Spinal cord (tissue), 10 donors: Measurements from ENCODE around the gene FAM168B. TPM values are rescaled to one million over a fixed set of nuclear protein-coding genes. Genes with fewer than 3 reads are reported as not detected.

Source experiments
- DNase-seq, 6 donors: peaks; one replicate each; pipeline versions ENCODE4 v3.0.0 to v3.0.0-alpha.2; 2013 to 2015; ENCODE audit warnings: low spot score in 6 of 6, low read depth in 4 of 6
- H3K27ac ChIP-seq: one replicate; pipeline ENCODE4 v1.5.1; 2013; ENCODE audit warnings: low read depth, low read length, control low read depth
- H3K27me3 ChIP-seq: one replicate; pipeline ENCODE4 v1.6.1; 2013; ENCODE audit warnings: low read length; ENCODE audit not compliant: control insufficient read depth, insufficient read depth
- H3K36me3 ChIP-seq: one replicate; pipeline ENCODE4 v1.6.1; 2013; ENCODE audit warnings: low read length; ENCODE audit not compliant: control insufficient read depth, insufficient read depth
- H3K4me1 ChIP-seq: one replicate; pipeline ENCODE4 v1.6.1; 2013; ENCODE audit warnings: low read length; ENCODE audit not compliant: control insufficient read depth, insufficient read depth
- H3K4me3 ChIP-seq: one replicate; pipeline ENCODE4 v1.5.1; 2013; ENCODE audit warnings: low read depth, low read length, control low read depth
- H3K9me3 ChIP-seq: one replicate; pipeline ENCODE4 v1.6.1; 2013; ENCODE audit warnings: low read length; ENCODE audit not compliant: control insufficient read depth, insufficient read depth
- WGBS: methylation state at CpG from one replicate; pipeline ENCODE4 v1.1.5; 2013; ENCODE audit warnings: missing lambda C conversion rate; ENCODE audit not compliant: insufficient coverage; 5-methylcytosine and 5-hydroxymethylcytosine counted together
- polyA plus RNA-seq, 2 donors: library from polyadenylated mRNA; unstranded; fragments of 120-200 nt; gene quantifications; one replicate each; pipeline ENCODE4 v1.2.1, GENCODE V29; 2013; ENCODE audit not compliant: insufficient read length in 2 of 2
- total RNA-seq, 2 donors: library from RNA; depleted of rRNA in 1 of 2; stranded (reverse); fragments of 120-200 nt in 1 of 2; fragments of >200 nt in 1 of 2; gene quantifications; one replicate each; pipeline versions ENCODE4 v1.2.3 to v1.2.4, GENCODE V29; 2013 to 2014
- donor health status: healthy.

Gene FAM168B
- total and polyA plus RNA-seq, 4 donors, result 76.0 to 172 (median 133) TPM

- Histone ChIP-seq H3K27me3 (no peaks in the 10 kb centered on the region), H3K9me3 (no peaks in the 10 kb centered on the region), H3K4me3 (no peak overlapping the region), H3K36me3 (peaks cover 69% of the 10 kb centered on the region), H3K27ac (no peak overlapping the region), H3K4me1 (peaks cover 80% of the 10 kb centered on the region)
- DNase-seq, result no peak
- 83% methylated on average over 10 of the region's 11 CpGs for WGBS
Measured at GRCh38 chr2:131036696-131037397, 56.4 kb downstream of the FAM168B start.

- no peak for DNase-seq
- H3K27me3 ChIP-seq, result no peaks in the 10 kb centered on the region
- 42% methylated on average over 4 of the region's 6 CpGs for WGBS
- H3K4me1 ChIP-seq, result peaks cover 76% of the 10 kb centered on the region
- no peak overlapping the region for H3K27ac ChIP-seq
- no peaks in the 10 kb centered on the region for H3K9me3 ChIP-seq
- H3K4me3 ChIP-seq, result no peak overlapping the region
- peaks cover 69% of the 10 kb centered on the region for H3K36me3 ChIP-seq
Measured at GRCh38 chr2:131036269-131036668, 57.0 kb downstream of the FAM168B start.

DNA sequence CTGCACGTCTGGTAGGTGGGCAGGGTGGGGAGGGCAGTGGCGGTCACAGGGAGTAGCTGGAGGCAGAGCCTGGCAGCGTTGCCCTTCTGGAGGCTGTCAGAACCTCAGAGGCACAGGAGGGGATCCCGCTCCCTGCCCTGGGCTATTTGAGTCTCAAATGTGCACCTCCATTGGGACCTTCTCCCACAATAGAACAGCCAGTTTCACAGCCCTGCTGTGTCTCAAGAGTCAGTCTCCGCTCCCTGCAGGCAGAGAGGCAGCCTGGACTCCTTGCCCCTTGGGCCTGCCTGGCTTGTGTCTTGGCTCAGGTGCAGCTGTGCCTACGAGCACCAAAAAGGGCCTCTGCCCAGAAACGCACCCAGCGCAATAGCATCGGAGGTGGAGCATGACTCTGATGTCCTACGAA is 57.4 kb downstream of the FAM168B start:
- 62% methylated on average over 9 of the region's 10 CpGs for WGBS
- Histone ChIP-seq H3K4me3 (peak overlapping the region; percentile 26), H3K9me3 (no peaks in the 10 kb centered on the region), H3K36me3 (peaks cover 66% of the 10 kb centered on the region), H3K4me1 (peaks cover 72% of the 10 kb centered on the region), H3K27ac (no peak overlapping the region), H3K27me3 (no peaks in the 10 kb centered on the region)
- DNase-seq, result no peak

DNA sequence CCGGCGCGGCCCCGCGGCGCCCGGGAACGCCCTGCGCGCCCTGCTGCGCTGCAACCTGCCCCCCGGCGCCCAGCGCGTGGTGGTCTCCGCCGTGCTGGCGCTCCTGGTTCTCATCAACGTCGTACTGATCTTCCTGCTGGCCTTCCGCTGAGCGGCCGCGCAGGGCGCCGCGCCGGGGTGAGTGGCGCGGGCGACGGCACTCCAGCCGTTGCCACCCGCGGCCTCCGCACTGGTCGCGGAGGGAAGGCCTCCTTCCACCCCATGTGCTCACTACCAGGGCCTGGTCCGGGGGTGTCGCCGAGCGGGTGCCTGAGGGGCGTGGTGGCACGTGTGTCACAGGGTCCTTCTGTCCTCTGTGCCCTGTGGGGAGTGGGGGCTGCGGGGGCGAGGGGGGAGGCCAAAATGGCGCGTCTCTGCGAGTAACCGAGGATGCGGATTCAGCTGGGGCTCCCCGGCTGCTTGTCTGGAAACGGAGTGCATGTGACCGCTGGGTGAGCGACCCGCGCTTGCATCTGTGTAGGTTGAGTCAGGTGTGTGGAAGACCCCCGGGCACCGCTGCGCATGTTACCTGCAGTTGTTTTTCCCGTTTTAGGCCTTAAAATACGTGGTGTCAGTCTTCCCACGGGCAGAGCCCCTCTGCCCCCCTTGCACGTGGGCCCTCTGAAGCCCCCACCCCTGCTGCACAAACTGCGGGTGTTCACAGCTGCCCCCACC is 58.0 kb downstream of the FAM168B start:
- Histone ChIP-seq H3K4me3 (peak overlapping the region; percentile 26), H3K9me3 (no peaks in the 10 kb centered on the region), H3K27me3 (no peaks in the 10 kb centered on the region), H3K36me3 (peaks cover 66% of the 10 kb centered on the region), H3K4me1 (peaks cover 70% of the 10 kb centered on the region), H3K27ac (no peak overlapping the region)
- DNase-seq, result peak in 2 of 6 donors; percentile 45 to 60
- 10% methylated on average over 63 of the region's 65 CpGs for WGBS

- H3K27ac ChIP-seq, result peak overlapping the region; percentile 7
- H3K9me3 ChIP-seq, result no peaks in the 10 kb centered on the region
- H3K4me3 ChIP-seq, result peak overlapping the region; percentile 34
- H3K36me3 ChIP-seq, result peaks cover 61% of the 10 kb centered on the region
- peak in 2 of 6 donors; percentile 85 to 88 for DNase-seq
- 3% methylated on average over 61 of the region's 61 CpGs for WGBS
- peaks cover 62% of the 10 kb centered on the region for H3K4me1 ChIP-seq
- no peaks in the 10 kb centered on the region for H3K27me3 ChIP-seq
Measured at GRCh38 chr2:131034122-131035051, 58.9 kb downstream of the FAM168B start.

DNA sequence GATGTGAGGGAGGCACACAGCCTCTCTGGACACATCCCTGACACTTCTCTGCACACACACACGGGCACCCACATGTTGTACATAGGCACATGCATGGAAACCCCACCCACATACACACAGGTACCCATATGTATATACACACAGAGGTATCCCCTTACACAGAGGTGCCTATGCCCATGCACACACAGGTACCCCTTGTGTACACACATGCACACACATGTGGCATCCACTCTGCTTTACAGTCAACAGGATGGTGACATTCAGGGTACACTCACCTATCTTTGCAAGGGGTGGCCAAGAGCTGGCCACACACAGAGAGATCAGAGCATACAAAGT is 59.5 kb downstream of the FAM168B start:
- no peak for DNase-seq
- Histone ChIP-seq H3K36me3 (peaks cover 54% of the 10 kb centered on the region), H3K4me3 (no peak overlapping the region), H3K4me1 (peaks cover 56% of the 10 kb centered on the region), H3K9me3 (no peaks in the 10 kb centered on the region), H3K27me3 (no peaks in the 10 kb centered on the region), H3K27ac (no peak overlapping the region)
- 90% methylated on average over 1 of the region's 1 CpG for WGBS

DNA sequence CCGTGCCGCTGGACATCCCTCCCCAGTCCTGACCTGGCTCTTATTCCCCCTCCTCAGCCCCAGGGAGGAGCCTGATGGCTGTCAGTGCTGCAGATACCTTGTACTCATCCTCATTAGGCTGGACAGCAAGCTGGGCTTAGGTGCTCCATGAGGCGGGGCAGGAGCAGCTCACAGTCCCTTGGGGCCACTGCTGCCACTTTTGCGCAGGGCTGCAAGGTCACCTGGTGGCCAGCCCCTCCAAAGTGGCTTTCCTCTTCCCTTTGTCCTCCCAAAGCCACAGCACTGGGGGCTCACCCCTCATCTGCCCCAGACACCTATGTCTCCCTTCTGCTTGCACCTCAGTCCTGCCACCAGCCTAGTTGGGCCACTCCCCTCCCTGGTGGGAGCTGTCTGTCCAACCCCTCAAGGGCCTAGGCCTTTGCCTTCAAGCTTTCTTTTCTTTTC is 60.8 kb downstream of the FAM168B start:
- H3K27ac ChIP-seq, result no peak overlapping the region
- H3K9me3 ChIP-seq, result no peaks in the 10 kb centered on the region
- H3K4me1 ChIP-seq, result peaks cover 43% of the 10 kb centered on the region
- H3K36me3 ChIP-seq, result peaks cover 54% of the 10 kb centered on the region
- 83% methylated on average over 4 of the region's 4 CpGs for WGBS
- H3K27me3 ChIP-seq, result no peaks in the 10 kb centered on the region
- H3K4me3 ChIP-seq, result no peak overlapping the region
- no peak for DNase-seq

DNA sequence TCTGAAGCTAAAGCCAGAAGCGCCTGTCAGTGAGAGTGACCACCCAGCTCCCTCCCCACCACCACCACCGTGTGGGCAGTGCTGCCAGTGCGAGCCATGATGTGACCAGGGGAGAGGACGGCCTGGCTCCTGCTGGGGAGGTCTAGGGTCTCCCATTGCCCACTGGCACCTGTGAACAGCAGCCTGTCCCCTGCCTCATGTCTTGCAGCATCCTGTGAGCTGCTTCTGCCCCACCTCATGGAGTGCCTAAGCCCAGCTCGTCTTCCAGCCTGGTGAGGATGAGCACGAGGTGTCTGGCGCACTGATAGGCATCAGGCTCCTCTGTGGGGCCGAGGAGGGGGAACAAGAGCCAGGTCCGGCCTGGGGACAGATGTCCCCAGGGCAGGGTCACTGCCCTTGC is 61.4 kb downstream of the FAM168B start:
- Histone ChIP-seq H3K27me3 (no peaks in the 10 kb centered on the region), H3K36me3 (peaks cover 49% of the 10 kb centered on the region), H3K4me1 (peaks cover 38% of the 10 kb centered on the region), H3K4me3 (no peak overlapping the region), H3K9me3 (no peaks in the 10 kb centered on the region), H3K27ac (no peak overlapping the region)
- WGBS, result 78% methylated on average over 9 of the region's 9 CpGs
- no peak for DNase-seq

GRCh38 chr2:131031431-131031841 is 61.8 kb downstream of the FAM168B start:
- no peak overlapping the region for H3K4me3 ChIP-seq
- H3K27me3 ChIP-seq, result no peaks in the 10 kb centered on the region
- no peak overlapping the region for H3K27ac ChIP-seq
- DNase-seq, result no peak
- peaks cover 34% of the 10 kb centered on the region for H3K4me1 ChIP-seq
- peaks cover 44% of the 10 kb centered on the region for H3K36me3 ChIP-seq
- WGBS, result 75% methylated on average over 9 of the region's 9 CpGs
- no peaks in the 10 kb centered on the region for H3K9me3 ChIP-seq
